ENCODE measurements around the gene TOR1B.

GRCh38 chr9:129841071-129841470, 38.1 kb downstream of the TOR1B start:
- no peak for TF ChIP-seq POLR2A (IDR thresholded peaks at IDR 0.05)
- TF ChIP-seq, protein P1, sequence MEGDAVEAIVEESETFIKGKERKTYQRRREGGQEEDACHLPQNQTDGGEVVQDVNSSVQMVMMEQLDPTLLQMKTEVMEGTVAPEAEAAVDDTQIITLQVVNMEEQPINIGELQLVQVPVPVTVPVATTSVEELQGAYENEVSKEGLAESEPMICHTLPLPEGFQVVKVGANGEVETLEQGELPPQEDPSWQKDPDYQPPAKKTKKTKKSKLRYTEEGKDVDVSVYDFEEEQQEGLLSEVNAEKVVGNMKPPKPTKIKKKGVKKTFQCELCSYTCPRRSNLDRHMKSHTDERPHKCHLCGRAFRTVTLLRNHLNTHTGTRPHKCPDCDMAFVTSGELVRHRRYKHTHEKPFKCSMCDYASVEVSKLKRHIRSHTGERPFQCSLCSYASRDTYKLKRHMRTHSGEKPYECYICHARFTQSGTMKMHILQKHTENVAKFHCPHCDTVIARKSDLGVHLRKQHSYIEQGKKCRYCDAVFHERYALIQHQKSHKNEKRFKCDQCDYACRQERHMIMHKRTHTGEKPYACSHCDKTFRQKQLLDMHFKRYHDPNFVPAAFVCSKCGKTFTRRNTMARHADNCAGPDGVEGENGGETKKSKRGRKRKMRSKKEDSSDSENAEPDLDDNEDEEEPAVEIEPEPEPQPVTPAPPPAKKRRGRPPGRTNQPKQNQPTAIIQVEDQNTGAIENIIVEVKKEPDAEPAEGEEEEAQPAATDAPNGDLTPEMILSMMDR (IDR thresholded peaks at IDR 0.05): no peak

All from esophagus squamous epithelium (tissue), 4 donors.